CD4-positive, alpha-beta T cell treated with Interleukin-6 for 4 hours (primary cell): ENCODE results near the gene TPRKB.
"Not testable (repeated sequence)": the region's sequence is repeated elsewhere in the genome, so short reads cannot be mapped to it uniquely, and the experiment has no call there.

Experiments
- DNase-seq: peaks from one replicate; pipeline ENCODE4 v3.0.0-alpha.2; 2020; ENCODE audit warnings: mixed read lengths

The TPRKB gene

DNA sequence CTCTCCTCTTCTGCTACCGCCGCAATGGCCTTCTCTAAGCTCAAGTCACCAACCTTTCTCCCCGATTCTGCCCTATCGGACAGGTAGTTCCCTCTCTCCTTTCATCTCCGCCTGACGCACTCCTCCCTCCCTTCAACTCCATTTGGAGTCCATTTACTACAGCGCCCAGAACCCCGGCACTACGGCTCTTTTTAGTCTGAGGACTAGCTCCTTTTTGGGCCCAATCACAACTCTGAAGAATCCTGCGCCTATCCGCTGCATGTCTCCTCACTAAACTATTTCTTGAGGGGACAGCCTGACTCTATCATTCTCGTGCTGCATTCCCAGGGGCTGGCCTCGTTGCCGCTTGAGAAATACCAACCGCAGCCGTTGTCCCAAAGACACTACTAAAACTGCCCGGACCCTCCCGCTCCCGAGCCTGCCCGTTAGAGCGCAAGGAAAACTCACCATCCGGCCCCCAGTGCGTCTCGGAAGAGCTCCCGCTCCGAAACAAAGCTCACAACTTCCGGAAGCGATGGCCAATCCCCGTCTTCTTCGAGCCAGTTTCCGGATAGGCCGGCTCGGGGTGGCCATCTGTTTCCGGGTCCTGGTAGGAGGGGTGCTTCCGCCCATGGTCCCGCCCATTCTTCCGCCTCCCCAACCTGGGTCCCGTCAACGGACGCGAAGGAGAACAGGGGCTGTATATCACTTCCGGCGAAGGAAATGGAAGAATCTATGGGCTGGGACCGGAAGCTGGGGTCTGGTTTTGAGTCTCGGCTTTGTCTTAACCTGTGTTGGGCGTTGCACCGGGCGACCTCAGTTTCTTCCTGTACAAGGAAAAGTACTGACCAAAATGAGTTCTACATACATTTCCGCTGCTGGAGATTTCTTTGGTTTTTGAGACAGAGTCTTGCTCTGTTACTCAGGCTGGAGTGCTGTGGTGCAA, at the start of gene TPRKB:
TSS of gene TPRKB (minus strand) at position 491 of the 925 bp plus-strand sequence. CDS start 2,776 bp downstream, outside the sequence.
- DNase-seq: peak; percentile 96

DNA sequence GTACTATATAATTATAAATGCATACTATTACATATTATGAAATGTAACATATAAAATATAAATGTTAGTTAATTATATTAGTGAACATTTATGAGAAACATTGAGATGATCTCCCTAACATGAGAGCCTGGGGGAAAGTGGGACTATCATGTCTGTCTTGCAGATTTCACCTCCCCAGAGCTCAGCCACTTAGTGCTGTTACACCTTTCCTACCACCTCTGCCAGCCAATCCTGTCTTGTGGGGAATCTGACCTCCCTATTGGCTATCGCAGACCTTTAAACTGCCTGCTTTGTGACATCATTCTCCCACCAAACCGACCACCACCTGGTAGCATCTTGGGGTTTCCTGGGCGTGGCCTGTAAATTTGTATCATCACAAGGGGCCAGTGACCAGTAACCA, 46.7 kb upstream of the TPRKB start, which contains the start of gene C2orf78:
TSS of gene C2orf78 (plus strand) at position 301 of the 400 bp plus-strand sequence. CDS start 127 bp downstream, outside the sequence.
- not testable (repeated sequence) for DNase-seq

DNA sequence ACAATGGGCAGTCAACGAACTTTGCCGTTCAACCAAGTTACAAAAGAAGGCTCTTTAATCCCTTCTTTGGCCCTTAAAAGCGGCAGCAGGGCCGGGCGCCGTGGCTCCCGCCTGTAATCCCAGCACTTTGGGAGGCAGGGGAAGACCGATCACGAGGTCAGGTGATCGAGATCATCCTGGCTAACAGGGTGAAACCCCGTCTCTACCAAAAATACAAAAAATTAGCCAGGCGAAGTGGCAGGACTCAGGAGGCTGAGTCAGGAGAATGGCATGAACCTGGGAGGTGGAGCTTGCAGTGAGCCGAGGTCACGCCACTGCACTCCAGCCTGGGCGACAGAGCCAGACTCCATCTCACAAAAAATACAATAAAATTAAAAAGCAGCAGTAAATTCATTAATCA, 46.3 kb upstream of the TPRKB start:
- not testable (repeated sequence) for DNase-seq

DNA sequence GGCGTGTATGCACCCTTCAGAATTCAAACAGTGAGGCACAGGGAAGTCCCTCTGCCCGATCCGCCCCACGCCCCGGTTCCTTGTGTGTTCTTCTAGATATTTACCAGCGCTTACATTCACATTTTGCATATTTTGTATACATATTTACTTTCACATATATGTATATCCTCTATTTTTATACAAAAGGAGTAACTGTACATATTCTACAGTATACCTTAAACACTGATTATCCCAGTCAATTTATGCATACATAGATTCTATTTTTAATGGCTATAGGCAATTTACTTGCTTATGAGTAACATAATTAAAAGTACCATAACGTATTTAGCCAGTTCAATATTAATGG, 43.1 kb upstream of the TPRKB start:
- DNase-seq: no peak

DNA sequence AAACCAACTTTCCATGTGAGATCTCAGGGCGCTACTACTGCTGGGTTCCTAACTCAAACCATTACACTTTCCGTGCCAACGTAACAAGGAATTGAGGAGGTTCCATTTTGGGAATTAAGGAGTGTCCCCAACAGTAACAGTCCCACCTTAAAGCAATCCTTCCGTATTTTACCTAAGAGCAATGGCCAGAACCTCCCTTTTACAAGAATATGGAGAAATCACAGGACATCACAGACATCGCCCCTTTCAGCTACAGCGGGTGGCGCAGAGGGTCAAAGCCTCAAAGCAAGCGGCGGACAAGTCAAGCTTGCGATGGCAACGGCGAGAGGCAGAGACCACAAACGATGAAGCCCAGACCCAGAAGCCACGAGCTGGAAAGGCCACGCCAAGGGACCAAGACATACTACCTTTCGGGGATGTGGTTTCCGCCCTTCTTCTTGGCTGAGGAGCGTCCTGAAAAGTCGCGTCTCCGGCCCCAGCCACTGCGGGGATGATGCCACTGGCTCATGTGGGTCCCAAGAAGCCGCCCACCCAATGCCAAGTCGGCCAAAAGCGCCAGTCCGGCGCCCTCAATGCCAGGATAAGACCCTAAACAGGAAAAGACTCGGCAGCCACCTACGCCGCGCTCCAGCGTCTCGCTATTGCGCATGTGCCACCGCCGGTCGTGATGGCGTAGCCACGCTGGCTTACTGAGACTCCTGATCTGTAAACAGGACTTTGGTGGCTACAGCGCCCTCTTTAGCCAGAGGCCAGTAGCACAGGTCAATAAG, 42.5 kb upstream of the TPRKB start, which contains the start of gene DUSP11:
TSS of gene DUSP11 (minus strand) at position 637 of the 770 bp plus-strand sequence. CDS start at position 508, 129 bp downstream.
- peak; percentile 97 for DNase-seq

DNA sequence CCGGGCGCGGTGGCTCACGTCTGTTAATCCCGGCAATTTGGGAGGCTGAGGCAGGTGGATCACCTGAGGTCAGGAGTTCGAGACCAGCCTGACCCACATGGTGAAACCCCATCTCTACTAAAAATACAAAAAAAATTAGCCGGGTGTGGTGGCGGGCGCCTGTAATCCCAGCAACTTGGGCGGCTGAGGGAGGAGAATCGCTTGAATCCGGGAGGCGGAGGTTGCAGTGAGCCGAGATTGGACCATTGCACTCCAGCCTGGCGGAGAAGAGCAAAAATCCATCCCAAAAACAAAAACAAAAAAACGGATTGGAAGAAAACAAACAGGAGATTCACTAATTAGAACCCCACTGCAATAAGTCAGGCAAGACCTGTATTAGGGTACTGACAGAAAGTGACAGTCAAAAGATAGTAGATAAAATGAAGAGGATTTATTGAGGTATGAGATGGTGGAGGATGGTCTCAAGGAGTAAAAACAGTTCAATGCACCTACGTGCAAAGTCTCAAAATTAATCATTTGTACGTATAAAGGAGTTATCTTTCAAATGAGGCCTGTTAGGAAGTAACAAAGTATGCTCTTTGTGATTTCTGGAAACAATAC, 41.8 kb upstream of the TPRKB start:
- DNase-seq: not testable (repeated sequence)

DNA sequence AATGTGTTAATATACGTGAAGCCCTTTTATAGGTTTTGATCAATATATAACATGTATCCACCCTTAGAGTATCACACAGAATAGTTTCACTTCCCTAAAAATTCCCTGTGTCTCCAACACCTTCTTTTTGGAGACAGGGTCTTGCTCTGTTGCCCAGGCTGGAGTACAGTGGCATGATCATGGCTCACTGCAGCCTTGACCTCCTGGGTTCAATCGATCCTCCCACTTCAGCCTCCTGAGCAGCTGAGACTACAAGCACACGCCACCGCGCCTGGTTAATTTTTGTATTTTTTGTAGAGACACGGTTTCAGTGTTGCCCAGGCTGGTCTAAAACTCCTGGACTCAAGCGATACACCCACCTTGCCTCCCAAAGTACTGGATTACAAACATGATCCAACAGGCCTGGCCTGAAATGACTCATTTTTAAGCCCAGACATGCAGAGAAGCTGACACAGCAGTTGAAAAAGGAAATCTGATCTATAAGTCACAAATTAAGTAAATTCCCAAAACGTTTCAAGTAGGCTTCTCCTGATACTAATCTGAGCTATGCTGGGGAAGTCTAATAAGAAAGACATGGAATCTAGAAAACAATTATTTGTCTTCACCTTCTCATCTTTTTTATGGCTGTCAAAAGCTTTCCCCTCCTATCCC, 39.8 kb upstream of the TPRKB start:
- DNase-seq: no peak

DNA sequence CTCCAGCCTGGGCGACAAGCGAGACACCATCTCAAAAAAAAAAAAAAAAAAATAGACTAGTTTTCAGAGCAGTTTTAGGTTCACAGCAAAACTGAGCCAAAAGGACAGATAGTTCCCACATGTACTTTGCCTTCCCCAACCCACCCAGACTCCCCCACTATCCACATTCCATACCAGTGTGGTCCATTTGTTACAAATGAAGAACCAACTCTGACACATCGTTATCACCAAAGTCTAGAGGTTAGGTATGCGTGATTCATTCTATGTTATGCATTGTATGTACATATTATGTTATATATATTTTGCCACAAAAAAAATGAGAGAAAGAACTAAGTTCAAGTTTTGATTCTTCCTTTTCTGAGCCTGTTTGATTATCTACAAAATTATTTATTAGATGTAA, 39.2 kb upstream of the TPRKB start:
- no peak for DNase-seq

DNA sequence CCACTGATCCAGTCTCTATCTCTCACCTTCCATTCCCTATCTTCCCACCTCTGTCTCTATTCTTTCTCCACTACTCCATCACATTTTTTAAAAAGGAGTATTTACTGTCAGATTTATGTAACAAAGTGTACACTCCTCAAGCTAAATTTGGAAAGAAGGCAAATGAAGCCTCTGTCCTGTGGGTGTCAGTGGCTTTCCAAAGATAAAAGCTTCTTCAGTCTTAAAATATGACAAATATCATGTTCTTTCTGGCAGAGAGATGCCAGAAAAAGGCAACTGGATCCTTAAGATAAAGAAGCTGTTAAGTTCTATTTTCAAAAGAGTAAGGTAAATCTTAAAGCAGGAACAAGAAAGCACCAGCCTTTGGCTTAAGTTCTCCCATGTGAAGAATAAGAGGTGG, 35.7 kb upstream of the TPRKB start:
- DNase-seq: no peak

DNA sequence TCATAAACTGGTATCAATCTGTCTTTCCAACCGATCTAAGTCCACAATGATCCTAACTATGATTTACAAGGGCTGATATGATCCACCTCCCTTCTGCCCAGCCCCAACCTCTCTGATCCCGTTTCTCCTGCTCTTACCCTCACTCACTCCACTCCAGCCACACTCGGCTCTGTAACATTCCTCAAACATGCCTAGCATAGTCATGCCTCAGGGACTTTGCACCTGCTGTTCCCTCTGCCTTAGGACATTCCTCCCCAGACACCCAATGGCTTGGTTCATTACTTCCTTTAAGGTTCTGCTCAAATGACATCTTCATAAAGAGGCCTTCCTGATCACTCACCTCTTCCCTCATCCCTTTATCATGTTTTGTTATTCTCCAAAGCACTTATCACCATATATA, 33.6 kb upstream of the TPRKB start:
- DNase-seq: no peak

DNA sequence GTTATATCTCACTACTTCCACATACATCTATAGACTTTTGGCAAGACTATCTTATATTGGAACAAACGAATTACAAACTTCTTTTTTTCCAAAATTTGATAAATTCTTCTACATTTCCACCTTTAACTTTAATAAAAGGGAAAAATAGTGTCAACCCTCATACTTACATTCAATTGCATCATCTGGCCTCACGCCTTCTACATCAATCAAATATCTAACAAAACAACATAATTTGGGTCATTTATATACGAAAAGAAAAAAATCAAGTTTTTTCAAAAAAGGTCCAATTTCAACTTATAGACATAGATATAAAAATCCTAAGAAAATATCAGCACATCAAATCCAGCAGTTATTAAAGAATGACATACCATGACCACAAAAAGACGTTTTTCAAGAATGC, 29.8 kb upstream of the TPRKB start:
- no peak for DNase-seq

DNA sequence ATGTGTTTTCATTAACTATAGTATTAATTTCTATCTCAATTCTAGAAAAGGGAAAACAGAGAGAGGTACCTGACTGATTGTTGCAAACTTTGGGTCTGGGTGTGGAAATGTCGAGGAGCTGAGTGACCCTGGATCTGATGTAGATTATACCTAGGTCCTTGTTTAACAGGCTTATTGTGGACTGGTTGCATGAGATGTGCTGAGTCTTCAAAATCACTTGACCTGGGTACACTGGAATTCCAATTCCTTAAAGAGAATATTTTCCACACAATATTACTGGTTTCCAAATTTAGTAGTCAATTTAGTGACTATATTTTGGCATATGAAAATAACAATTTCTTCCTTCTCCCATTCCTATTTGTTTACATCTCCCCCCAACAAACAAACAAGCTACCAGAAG, 29.2 kb upstream of the TPRKB start:
- DNase-seq: no peak

DNA sequence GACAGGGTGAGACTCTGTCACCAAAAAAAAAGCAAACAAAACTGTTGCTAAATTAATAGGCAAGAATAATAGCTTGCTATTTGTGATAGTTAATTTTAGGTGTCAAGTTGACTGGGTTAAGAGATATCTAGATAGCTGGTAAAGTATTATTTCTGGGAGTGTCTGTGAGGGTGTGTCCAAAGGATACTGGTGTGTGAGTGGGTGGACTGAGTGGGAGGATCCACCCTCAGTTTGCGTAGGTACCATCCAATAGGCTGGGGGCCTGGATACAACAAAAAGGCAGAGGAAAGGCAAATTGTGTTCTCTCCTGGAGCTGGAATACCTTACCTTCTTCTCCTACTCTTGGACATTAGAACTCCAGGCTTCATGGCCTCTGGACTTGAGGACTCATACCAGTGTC, 27.8 kb upstream of the TPRKB start:
- DNase-seq: no peak

DNA sequence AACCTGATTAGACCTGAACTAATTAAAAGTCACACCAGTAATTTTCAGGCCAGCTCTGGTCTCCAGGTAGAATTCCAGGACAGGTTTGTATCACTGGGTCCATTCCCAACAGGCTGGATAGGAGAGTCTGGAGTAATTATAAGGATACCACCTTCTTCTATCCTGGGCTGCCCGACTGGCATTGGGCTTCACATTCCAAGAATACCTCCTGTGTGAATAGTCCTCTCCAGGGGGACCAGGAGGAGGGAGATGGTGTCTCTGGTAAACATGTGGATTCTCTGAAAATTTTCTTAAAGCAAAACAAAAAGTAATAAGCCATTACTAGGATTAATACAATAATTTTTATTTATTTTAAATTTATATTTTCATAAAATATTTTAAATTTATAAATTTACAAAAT, 25.4 kb upstream of the TPRKB start:
- DNase-seq: no peak

DNA sequence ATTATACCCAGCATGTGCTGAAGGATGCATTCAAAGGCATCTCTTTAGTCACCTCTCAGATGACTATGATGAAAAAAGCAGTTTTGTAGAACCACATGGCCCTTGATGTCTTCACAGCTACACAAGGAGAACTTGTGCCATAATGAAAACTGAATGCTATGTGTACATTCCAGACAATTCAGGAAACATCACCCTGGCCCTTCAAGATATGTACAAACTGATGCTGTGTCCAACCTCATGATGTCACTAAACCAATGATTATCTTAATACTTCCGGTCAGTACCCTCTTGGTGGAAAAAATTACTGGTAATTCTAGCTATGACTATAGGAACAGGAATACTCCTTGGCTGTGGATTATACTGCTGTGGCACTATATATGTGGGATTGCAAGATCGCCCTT, 22.8 kb upstream of the TPRKB start:
- DNase-seq: no peak

DNA sequence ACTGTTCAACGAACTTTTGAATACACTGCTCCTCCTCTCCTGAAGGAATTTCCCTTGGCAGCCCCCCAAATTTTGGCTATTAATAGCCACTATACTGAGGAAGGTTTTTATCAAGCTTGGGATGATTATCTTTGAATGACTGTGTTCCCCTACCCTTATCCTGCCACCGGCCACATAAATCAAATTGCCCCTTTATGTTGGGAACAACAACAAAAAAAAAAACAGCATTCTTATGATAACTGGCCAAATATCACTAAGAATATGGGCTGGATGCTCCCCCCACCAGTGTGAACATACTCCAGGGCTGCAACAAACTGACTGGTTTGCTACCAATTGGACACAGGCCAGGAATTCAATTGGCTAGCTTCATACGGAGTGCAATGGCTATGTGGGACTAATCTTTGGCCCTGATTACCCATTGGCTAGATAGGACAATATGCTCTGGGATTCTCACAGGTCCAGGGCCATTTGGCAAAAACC, 22.2 kb upstream of the TPRKB start:
- no peak for DNase-seq

DNA sequence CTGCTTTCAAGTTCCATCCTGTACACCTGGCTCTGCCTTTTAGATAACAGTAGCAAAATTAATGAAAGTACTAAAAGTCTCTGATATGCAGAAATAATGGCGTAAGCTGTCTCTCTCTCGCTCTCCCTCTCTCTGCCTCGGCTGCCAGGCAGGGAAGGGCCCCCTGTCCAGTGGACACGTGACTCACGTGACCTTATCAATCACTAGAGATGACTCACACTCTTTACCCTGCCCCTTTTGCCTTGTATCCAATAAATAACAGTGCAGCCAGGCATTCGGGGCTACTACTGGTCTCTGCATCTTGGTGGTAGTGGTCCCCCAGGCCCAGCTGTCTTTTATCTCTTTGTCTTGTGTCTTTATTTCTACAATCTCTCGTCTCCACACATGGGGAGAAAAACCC, 17.2 kb upstream of the TPRKB start:
- DNase-seq: not testable (repeated sequence)

DNA sequence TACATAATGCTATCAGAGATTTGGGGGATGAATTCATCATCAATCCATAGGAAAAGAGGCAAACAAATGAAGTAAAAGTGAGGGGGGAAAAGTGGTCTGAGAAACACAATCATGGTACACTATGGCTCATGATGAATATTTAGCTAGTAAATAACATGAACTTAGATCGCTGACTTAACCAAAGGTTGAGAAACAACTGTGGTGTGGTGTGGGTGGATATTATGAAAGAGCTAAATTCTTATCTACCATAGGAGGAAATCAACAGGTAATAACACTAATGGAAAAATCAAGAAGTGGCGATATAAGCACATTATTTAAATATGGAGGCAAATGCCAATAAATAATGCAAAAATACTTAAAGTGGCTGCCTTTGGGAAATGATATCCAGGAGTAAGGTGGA, 12.2 kb upstream of the TPRKB start:
- DNase-seq: no peak

DNA sequence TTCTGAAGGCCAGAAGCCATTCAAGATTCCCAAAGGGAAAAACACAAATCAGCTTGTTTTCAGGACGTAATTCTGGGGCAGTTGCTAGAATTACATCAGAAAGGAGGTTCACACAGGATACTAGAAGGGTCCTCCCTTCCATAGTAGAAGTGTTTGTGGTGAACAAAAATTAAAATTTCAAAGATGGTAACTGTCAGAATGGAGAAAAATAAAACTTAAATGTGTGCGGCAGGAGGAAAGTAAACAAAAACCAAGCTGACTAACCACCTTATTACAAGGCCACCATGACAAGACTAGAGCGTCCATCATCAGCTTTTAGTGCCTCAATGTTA, 9.7 kb upstream of the TPRKB start:
- DNase-seq: no peak

DNA sequence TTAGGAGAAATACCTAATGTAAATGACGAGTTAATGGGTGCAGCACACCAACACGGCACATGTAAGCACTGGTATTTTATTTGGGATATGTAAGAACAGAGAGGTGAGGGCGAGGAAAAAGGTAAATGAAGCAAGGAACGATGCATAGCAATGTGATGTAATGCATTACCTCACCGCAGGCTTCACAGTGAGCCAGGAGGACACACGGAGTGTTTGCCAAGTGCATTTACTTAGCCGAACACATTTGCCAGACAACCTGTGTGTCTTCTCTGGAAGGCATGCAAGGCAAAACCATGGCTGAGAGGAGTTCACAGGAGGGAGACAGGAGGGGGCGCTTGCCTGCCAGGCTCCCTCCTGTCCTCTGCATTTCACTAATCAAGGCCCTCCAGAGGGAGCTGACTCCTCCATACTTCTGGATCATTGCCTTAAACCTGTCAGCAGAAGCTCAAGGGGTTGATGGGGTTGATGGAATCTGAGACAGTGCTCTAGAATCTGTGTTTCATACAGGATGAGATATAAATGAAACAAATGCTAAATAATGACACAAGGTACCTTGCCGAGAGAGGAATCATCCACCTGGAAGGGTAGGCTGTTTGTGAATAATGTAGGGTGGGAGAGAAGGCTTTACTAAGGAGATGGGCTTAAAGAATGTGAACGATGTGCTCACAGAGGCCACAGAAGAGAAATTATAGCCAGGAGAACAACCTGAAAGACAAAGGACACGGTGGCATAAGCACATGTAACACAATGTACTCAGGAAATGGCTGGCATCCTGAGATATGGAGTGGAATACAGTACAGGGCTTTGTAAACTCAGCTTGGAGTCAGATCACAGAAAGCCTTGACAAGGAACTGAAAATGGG, 9.1 kb upstream of the TPRKB start:
- no peak for DNase-seq

DNA sequence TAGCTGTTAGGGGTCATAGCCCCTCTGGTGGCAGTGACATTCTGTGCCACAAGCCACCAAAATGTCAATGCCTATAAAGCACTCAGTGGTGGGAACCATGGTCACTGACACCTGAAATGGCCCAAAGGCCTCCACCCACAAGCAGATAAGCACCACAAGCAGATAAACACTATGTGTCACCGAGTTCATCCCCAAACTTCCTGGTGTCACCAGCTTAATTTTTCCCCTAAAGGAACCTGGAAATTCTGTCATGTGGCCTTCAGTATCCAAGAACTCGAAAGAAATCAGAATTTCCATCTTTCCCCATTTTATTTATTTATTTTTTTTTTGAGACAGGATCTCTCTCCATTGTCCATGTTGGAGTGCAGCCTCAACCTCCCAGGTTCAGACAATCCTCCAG, 3.6 kb upstream of the TPRKB start:
- DNase-seq: no peak

DNA sequence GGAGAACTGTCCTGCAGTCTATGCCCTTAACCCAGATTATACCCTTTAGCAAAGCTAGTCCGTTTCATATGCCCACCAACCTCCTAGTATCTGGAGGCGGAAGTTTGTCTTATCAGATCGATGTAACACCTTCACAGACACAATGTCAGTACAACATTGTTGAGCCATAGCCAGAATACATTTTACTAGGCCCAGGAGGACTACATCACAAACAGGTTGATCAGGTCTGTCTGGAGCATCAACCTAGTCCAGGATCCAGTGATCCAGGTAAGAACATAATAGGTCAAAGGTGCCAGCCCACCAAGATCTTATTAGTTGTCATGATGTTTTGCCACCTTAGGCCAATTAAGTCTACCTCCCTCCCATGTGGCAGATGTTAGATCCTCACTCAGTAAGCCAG, 2.0 kb upstream of the TPRKB start:
- no peak for DNase-seq
